GM23248 (cell line): ENCODE data around the gene CDKN2AIPNL.

ENCODE experiments used
- EZH2 ChIP-seq: fragments of 200-600 bp; sonication (generic); IDR thresholded peaks from 2 replicates; pipeline ENCODE4 v1.6.1; 2018; ENCODE audit warnings: antibody characterized with exemption, mild to moderate bottlenecking; ENCODE audit not compliant: insufficient read depth, poor library complexity, severe bottlenecking
- EZH2phosphoT487 ChIP-seq: fragments of 200-600 bp; sonication (generic); IDR thresholded peaks from 2 replicates; pipeline ENCODE4 v1.6.1; 2018; ENCODE audit warnings: antibody characterized with exemption, moderate library complexity, mild to moderate bottlenecking, low read depth; ENCODE audit not compliant: insufficient read depth

DNA sequence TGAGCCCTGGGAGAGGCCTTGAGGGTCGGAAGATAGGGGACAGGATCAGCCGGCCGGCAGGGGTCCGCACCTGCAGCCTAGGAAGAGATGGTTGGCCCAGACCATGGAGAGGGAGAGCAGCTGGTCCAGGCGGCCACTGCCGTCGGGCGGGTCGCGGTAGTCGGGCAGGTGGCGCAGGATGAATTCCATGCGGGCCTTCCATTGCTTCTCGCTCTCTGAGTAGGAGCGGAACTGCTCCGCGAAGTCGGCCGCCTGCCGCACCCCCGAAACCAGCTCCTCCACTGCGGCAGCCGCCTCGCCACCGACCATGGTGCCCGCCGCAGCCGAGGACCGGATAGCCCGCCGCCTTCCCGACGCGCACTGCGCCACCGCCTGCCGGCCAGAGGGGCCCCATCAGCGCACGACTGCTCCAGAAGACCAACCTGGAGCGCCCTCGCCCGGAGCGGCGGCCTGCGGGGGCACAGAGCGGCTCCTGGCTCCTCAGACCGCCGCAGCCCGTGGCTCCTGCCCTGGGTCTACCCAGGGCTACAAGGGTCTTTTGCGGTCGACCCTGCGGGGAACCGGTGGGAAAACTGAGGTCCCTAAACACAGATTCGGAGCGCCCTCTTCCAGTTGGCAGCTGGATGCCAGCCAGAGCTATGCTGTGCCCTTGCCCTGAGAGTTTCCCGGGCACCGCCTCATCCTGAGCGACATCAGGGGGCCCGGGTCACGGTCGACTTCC, at the start of gene CDKN2AIPNL:
- TF ChIP-seq EZH2 = no peak
- TF ChIP-seq EZH2phosphoT487 = no peak
